Suprapubic skin (tissue), 3 donors: ENCODE results near the gene CAPZA1.

ENCODE experiments used
- POLR2AphosphoS5 ChIP-seq, 3 donors: sonication (generic); formaldehyde crosslinking; IDR thresholded peaks; one replicate each; pipeline ENCODE4 v1.6.1; 2017; ENCODE audit warnings: antibody characterized with exemption in 3 of 3
- TF ChIP-seq, protein P1 (sequence below), 2 donors: fragments of 200-600 bp in 1 of 2; fragments of 450-650 bp in 1 of 2; sonication (generic) in 1 of 2; IDR thresholded peaks; one replicate each; pipeline ENCODE4 v1.5.1; 2016 to 2019; ENCODE audit warnings: antibody characterized with exemption in 2 of 2, mild to moderate bottlenecking in 1 of 2, moderate library complexity in 1 of 2

DNA sequence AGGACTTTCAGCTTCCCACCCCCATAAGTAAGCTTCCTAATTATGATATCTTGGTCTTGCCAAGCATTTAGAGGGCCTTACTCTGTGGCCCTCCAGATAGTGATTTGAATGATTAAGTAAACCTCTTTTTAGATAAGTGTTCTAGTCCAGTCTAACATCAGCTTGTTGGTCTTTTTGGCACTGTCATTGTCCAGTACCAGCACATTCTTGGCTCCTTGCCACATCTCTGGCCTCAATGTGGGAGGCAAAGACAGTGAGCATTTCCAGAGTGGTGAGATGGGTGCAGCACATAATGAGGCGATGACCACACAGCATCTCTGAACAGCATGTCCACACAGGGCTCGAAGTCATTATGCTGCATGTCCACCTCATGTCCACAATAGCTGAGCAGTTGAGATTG is 6.1 kb downstream of the CAPZA1 start:
- TF ChIP-seq, protein P1, sequence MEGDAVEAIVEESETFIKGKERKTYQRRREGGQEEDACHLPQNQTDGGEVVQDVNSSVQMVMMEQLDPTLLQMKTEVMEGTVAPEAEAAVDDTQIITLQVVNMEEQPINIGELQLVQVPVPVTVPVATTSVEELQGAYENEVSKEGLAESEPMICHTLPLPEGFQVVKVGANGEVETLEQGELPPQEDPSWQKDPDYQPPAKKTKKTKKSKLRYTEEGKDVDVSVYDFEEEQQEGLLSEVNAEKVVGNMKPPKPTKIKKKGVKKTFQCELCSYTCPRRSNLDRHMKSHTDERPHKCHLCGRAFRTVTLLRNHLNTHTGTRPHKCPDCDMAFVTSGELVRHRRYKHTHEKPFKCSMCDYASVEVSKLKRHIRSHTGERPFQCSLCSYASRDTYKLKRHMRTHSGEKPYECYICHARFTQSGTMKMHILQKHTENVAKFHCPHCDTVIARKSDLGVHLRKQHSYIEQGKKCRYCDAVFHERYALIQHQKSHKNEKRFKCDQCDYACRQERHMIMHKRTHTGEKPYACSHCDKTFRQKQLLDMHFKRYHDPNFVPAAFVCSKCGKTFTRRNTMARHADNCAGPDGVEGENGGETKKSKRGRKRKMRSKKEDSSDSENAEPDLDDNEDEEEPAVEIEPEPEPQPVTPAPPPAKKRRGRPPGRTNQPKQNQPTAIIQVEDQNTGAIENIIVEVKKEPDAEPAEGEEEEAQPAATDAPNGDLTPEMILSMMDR (IDR thresholded peaks at IDR 0.05) = no peak
- no peak for TF ChIP-seq POLR2AphosphoS5 (IDR thresholded peaks at IDR 0.05)
